ENCODE results near the gene IL18R1. TPM values are rescaled to one million over a fixed set of nuclear protein-coding genes. Genes with fewer than 3 reads are reported as not detected.
"Not testable (repeated sequence)": the region's sequence is repeated elsewhere in the genome, so short reads cannot be mapped to it uniquely, and the experiment has no call there.

IL18R1 gene
- total RNA-seq, 1 donor from 2014 or later: 2.2 TPM

GRCh38 chr2:102313950-102314349 lies 41.6 kb upstream of the IL18R1 start:
- peaks cover 15% of the 10 kb centered on the region for H3K27me3 Mint-ChIP-seq
- H3K36me3 Mint-ChIP-seq (ENCODE audit: low read depth): no peaks in the 10 kb centered on the region
- ATAC-seq (ENCODE audit: low read depth) (no peak), DNase-seq (no peak)
- no peaks in the 10 kb centered on the region for H3K9me3 Mint-ChIP-seq
- ChIA-PET CTCF (no interaction called here), POLR2A (no interaction called here)
- H3K27ac Mint-ChIP-seq: no peak overlapping the region
- no peaks in the 10 kb centered on the region for H3K4me1 Mint-ChIP-seq
- no peak overlapping the region for H3K4me3 Mint-ChIP-seq
- TF ChIP-seq, protein P1, sequence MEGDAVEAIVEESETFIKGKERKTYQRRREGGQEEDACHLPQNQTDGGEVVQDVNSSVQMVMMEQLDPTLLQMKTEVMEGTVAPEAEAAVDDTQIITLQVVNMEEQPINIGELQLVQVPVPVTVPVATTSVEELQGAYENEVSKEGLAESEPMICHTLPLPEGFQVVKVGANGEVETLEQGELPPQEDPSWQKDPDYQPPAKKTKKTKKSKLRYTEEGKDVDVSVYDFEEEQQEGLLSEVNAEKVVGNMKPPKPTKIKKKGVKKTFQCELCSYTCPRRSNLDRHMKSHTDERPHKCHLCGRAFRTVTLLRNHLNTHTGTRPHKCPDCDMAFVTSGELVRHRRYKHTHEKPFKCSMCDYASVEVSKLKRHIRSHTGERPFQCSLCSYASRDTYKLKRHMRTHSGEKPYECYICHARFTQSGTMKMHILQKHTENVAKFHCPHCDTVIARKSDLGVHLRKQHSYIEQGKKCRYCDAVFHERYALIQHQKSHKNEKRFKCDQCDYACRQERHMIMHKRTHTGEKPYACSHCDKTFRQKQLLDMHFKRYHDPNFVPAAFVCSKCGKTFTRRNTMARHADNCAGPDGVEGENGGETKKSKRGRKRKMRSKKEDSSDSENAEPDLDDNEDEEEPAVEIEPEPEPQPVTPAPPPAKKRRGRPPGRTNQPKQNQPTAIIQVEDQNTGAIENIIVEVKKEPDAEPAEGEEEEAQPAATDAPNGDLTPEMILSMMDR (IDR thresholded peaks at IDR 0.05): no peak
- intact Hi-C loops (cut with micrococcal nuclease): no loop called here

GRCh38 chr2:102315921-102316320 lies 39.7 kb upstream of the IL18R1 start:
- Mint-ChIP-seq H3K4me3 (no peak overlapping the region), H3K27me3 (peaks cover 10% of the 10 kb centered on the region), H3K9me3 (no peaks in the 10 kb centered on the region), H3K27ac (no peak overlapping the region), H3K4me1 (no peaks in the 10 kb centered on the region), H3K36me3 (ENCODE audit: low read depth) (no peaks in the 10 kb centered on the region)
- ATAC-seq (ENCODE audit: low read depth): no peak
- no peak for DNase-seq
- ChIA-PET CTCF (no interaction called here), POLR2A (no interaction called here)
- intact Hi-C loops (cut with micrococcal nuclease): no loop called here
- TF ChIP-seq, protein P1 (IDR thresholded peaks at IDR 0.05): no peak

GRCh38 chr2:102317715-102318114 lies 37.9 kb upstream of the IL18R1 start:
- TF ChIP-seq, protein P1 (IDR thresholded peaks at IDR 0.05): no peak
- intact Hi-C loops (cut with micrococcal nuclease): no loop called here
- DNase-seq (no peak), ATAC-seq (ENCODE audit: low read depth) (no peak)
- Mint-ChIP-seq H3K27ac (no peak overlapping the region), H3K4me1 (no peaks in the 10 kb centered on the region), H3K4me3 (no peak overlapping the region), H3K9me3 (no peaks in the 10 kb centered on the region), H3K27me3 (peaks cover 6% of the 10 kb centered on the region), H3K36me3 (ENCODE audit: low read depth) (no peaks in the 10 kb centered on the region)
- ChIA-PET CTCF (no interaction called here), POLR2A (no interaction called here)

- Mint-ChIP-seq H3K4me3 (no peak overlapping the region), H3K27ac (no peak overlapping the region), H3K9me3 (no peaks in the 10 kb centered on the region), H3K36me3 (ENCODE audit: low read depth) (no peaks in the 10 kb centered on the region), H3K27me3 (peaks cover 3% of the 10 kb centered on the region), H3K4me1 (no peaks in the 10 kb centered on the region)
- CTCF ChIA-PET: no interaction called here
- TF ChIP-seq, protein P1 (IDR thresholded peaks at IDR 0.05): no peak
- intact Hi-C loops (cut with micrococcal nuclease): no loop called here
- DNase-seq: no peak
- POLR2A ChIA-PET: no interaction called here
- ATAC-seq (ENCODE audit: low read depth): no peak
Observed at GRCh38 chr2:102318437-102318836, 37.2 kb upstream of the IL18R1 start.

GRCh38 chr2:102321941-102322719 lies 33.5 kb upstream of the IL18R1 start:
- CTCF ChIA-PET: no interaction called here
- TF ChIP-seq, protein P1 (IDR thresholded peaks at IDR 0.05): no peak

GRCh38 chr2:102324914-102325313 lies 30.7 kb upstream of the IL18R1 start:
- H3K4me1 Mint-ChIP-seq; CTCF ChIA-PET; H3K27ac Mint-ChIP-seq; H3K36me3 Mint-ChIP-seq (ENCODE audit: low read depth); POLR2A ChIA-PET; ATAC-seq (ENCODE audit: low read depth); H3K4me3 Mint-ChIP-seq; H3K9me3 Mint-ChIP-seq; DNase-seq; intact Hi-C loops (cut with micrococcal nuclease): not testable (repeated sequence)
- H3K27me3 Mint-ChIP-seq: peaks cover 12% of the 10 kb centered on the region

More at GRCh38 chr2:102321941-102322719, 33.5 kb upstream of the IL18R1 start:
- POLR2A ChIA-PET: no interaction called here
- no peak overlapping the region for H3K27ac Mint-ChIP-seq
- no peaks in the 10 kb centered on the region for H3K9me3 Mint-ChIP-seq
- DNase-seq (no peak), ATAC-seq (ENCODE audit: low read depth) (no peak)
- intact Hi-C loops (cut with micrococcal nuclease): no loop called here
- no peaks in the 10 kb centered on the region for H3K4me1 Mint-ChIP-seq
- H3K27me3 Mint-ChIP-seq: peaks cover 10% of the 10 kb centered on the region
- H3K36me3 Mint-ChIP-seq (ENCODE audit: low read depth): no peaks in the 10 kb centered on the region
- no peak overlapping the region for H3K4me3 Mint-ChIP-seq

Measured in activated B cell treated with CpG ODN at 0.5 μM for 24 hours (primary cell).